GM21529 (cell line): Measurements from ENCODE around the gene AGBL4.

Experiments
- ATAC-seq: cut with Tn5 transposase; IDR thresholded peaks from one replicate; pipeline ENCODE4 v1.9.1; 2021; ENCODE audit not compliant: unreplicated experiment

AGBL4 gene

GRCh38 chr1:48948562-48948961 lies 1075.2 kb downstream of the AGBL4 start:
- ATAC-seq, result no peak

GRCh38 chr1:48947761-48948537 lies 1075.8 kb downstream of the AGBL4 start:
- ATAC-seq, result no peak

- ATAC-seq, result no peak
Observed at GRCh38 chr1:48946070-48946469, 1077.7 kb downstream of the AGBL4 start.

- no peak for ATAC-seq
Observed at GRCh38 chr1:48944811-48945210, 1078.9 kb downstream of the AGBL4 start.

GRCh38 chr1:48943826-48944225 lies 1079.9 kb downstream of the AGBL4 start:
- ATAC-seq, result no peak

- ATAC-seq, result no peak
Observed at GRCh38 chr1:48943393-48943792, 1080.4 kb downstream of the AGBL4 start.

- no peak for ATAC-seq
Observed at GRCh38 chr1:48940962-48941732, 1082.6 kb downstream of the AGBL4 start.

- no peak for ATAC-seq
Observed at GRCh38 chr1:48940354-48940753, 1083.4 kb downstream of the AGBL4 start.

GRCh38 chr1:48939828-48940227 lies 1083.9 kb downstream of the AGBL4 start:
- ATAC-seq, result no peak

GRCh38 chr1:48939042-48939441 lies 1084.7 kb downstream of the AGBL4 start:
- ATAC-seq, result no peak

GRCh38 chr1:48937732-48938131 lies 1086.0 kb downstream of the AGBL4 start:
- ATAC-seq, result no peak

GRCh38 chr1:48936436-48936835 lies 1087.3 kb downstream of the AGBL4 start:
- no peak for ATAC-seq

GRCh38 chr1:48932366-48932765 lies 1091.4 kb downstream of the AGBL4 start:
- ATAC-seq, result no peak

- no peak for ATAC-seq
Observed at GRCh38 chr1:48931506-48932192, 1092.1 kb downstream of the AGBL4 start.

GRCh38 chr1:48930011-48930410 lies 1093.7 kb downstream of the AGBL4 start:
- no peak for ATAC-seq

- no peak for ATAC-seq
Observed at GRCh38 chr1:48924099-48924498, 1099.7 kb downstream of the AGBL4 start.

- no peak for ATAC-seq
Observed at GRCh38 chr1:48923116-48923515, 1100.6 kb downstream of the AGBL4 start.

GRCh38 chr1:48920851-48921250 lies 1102.9 kb downstream of the AGBL4 start:
- no peak for ATAC-seq

- ATAC-seq, result no peak
Observed at GRCh38 chr1:48917901-48918603, 1105.7 kb downstream of the AGBL4 start.

- no peak for ATAC-seq
Observed at GRCh38 chr1:48917070-48917454, 1106.7 kb downstream of the AGBL4 start.
